ENCODE results near the gene MTHFR. TPM values are rescaled to one million over a fixed set of nuclear protein-coding genes. Genes with fewer than 3 reads are reported as not detected.

Gene MTHFR
- total RNA-seq, 8 experiments from 2014 or later: 20.7 to 43.8 (median 31.3) TPM

DNA sequence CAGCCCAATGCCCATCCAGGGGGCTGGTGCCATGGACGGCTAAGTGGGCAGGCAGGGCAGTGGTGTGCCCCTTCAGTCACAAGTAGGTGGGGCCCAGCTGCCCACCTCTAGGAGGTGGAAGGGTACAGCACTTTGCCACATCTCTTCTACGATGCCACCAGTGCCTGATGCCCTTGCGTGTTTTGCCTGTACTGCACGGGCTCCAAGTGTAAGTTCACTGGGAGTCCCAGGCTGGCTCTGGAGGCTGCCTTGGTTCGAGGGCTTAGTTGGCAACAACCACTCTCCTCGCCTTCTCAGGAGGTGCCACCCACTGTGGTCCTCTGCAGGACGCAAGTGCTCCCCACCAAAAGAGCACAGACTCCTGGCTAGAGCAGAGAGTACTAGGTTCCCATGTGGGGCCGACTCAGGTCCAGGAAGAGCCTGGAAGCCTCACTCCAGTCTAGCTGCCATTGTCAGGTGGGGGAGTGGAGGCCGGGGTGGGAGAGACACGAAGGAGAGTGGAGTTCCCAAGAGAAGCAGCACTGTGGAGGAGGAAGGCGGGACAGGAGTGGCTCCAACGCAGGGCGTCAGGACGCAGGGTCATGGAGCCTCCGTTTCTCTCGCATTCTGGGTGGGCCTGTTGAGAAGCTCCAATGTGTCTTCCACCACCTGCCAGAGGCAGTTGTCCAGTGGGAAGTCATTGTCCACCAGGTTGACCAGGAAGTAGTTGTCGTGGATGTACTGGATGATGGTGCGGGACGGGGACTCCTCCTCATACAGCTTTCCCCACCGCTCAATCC is 15.5 kb downstream of the MTHFR start:
- 51 to 100% (median 83%) methylated on average over 1 to 14 of the region's 20 CpGs; no CpG with 5 or more reads in 3 of the 10 experiments for WGBS, 10 experiments
- H3K27ac ChIP-seq: peak overlapping the region in 1 of 2 donors; percentile 66

DNA sequence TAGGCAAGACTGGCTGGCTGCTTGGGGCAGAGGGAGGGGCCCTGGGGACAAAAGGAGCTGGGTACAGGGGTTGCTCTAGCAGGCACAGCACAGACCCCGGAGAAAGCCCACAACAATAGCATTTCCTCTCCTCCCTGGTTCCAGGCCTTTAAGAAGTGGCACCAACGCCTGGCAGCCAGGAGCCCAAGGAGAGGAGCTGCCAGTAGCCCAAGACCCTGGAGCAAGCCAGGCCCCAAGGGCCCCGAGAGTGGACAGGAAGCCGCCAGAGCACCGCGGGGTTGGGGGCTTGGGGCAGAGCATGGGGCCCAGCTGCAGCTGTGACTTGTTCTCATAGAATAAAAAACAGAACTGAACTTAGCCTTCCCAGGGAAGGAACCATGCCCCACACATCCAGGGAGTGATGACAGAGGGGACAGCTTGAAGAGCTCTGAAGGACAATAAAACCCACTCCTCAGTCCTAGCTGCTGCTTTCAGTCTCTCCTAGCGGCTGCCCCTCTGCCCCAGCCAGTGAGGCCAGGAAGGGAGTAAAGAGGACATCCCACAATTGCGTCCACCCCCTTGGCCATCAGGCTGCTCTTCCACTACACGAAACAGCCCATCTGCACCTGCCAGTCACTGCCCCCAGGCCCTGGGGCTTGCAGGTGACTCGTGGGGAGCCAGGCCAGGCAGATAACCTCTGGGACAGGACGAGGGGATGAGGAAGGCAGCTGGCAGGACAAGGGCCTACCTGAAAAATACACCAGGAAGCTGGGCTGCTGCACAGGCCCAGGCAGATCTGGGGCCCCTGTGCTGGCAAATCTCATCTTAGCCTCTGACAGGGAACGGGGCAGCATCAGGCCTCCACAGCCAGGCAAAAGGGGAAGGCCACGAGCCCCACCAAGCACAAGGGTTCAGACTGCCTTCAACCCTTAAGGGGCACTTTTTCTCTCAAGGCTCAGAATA is 16.4 kb downstream of the MTHFR start:
- H3K4me3 ChIP-seq: no peak overlapping the region
- H3K27ac ChIP-seq: peak overlapping the region in 1 of 2 donors; percentile 66
- H3K4me1 ChIP-seq (replicated peaks in 1 of 2): peaks cover 23 to 46% of the 10 kb centered on the region in 2 donors
- 43 to 100% (median 70%) methylated on average over 1 to 3 of the region's 13 CpGs; no CpG with 5 or more reads in 5 of the 10 experiments for WGBS, 10 experiments
- ATAC-seq (replicated peaks in 6 of 8): peak in 2 of 8 experiments; percentile 0 to 1
- in situ Hi-C loops (cut with MboI; ENCODE audit: low pct_unique_long_range_greater_than_20kb in 2 of 9, low sequenced_read_pairs in 9 of 9, unreplicated experiment in 9 of 9): no loop called here

More for the DNA sequence above, 15.5 kb downstream of the MTHFR start:
- H3K4me3 ChIP-seq: no peak overlapping the region
- in situ Hi-C loops (cut with MboI; ENCODE audit: low pct_unique_long_range_greater_than_20kb in 2 of 9, low sequenced_read_pairs in 9 of 9, unreplicated experiment in 9 of 9): no loop called here
- peaks cover 17 to 37% of the 10 kb centered on the region in 2 donors for H3K4me1 ChIP-seq (replicated peaks in 1 of 2)
- peak in 3 of 8 experiments; percentile 1 to 3 (median 2) for ATAC-seq (replicated peaks in 6 of 8)

DNA sequence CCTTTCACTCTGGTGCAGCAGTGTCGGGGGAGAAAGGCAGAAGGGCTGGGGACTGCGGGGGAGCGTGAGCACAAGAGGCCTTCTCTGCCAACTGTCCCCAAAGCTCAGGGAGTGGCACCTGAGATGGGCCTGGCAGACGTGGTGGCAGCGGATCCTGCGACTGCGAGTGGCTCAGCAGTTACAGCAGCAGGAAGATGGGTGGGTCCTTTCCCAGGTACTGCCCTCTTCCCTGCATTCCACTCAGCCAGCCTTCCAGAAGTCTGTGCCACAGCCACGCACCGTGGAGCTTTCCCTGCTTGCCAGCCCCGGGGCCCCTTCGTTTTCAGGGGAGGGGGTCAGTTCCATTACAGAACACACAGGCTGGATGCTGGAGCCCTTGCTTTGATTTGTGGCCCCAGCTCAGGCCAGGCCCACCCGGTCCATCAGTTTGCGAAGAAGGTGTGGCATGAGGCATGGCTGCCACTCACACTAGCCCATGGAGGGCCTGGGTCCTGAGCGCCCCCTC is 17.2 kb downstream of the MTHFR start:
- ATAC-seq (replicated peaks in 6 of 8): peak in 1 of 8 experiments; percentile 7
- peak overlapping the region in 1 of 2 donors; percentile 66 for H3K27ac ChIP-seq
- peaks cover 23 to 50% of the 10 kb centered on the region in 2 donors for H3K4me1 ChIP-seq (replicated peaks in 1 of 2)
- in situ Hi-C loops (cut with MboI; ENCODE audit: low pct_unique_long_range_greater_than_20kb in 2 of 9, low sequenced_read_pairs in 9 of 9, unreplicated experiment in 9 of 9): no loop called here
- H3K4me3 ChIP-seq: no peak overlapping the region
- WGBS, 10 experiments: 53 to 100% (median 80%) methylated on average over 1 to 2 of the region's 14 CpGs; no CpG with 5 or more reads in 7 of the 10 experiments

DNA sequence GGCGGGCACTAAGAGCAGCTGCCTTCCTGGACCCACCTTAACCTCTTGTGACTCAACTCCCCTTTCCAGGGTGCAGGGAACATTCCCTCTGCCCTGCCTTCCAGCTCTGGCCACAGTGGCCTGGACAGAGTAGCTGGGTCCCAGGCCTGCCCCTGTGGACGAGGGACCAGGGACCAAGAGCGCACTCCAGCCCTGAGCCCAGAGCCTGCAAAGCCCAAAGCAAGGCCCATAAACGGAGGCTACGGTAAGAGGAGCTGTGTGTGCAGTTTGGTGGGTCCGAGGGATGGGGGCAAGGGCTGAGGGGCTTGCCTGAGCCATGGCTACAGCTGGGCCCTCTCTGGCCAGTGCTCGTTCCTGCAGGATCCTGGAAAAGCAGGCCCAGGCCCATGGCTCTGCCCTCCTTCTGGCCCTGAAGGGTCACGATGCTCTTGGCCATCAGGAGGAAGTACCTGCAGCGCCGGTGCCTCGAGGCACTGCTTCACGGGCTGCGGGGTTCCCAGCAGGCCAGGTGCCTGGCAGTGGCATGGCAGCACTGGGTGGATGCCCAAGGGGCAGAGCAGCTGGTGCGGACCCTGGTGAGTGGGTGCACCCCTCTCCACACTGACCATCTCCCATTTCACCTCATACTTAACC is 17.8 kb downstream of the MTHFR start:
- WGBS, 10 experiments: 40 to 100% (median 91%) methylated on average over 1 to 12 of the region's 14 CpGs; no CpG with 5 or more reads in 4 of the 10 experiments
- peak overlapping the region in 1 of 2 donors; percentile 23 for H3K27ac ChIP-seq
- H3K4me3 ChIP-seq: no peak overlapping the region
- peak in 3 of 8 experiments; percentile 0 to 1 (median 0) for ATAC-seq (replicated peaks in 6 of 8)
- H3K4me1 ChIP-seq (replicated peaks in 1 of 2): peaks cover 23 to 50% of the 10 kb centered on the region in 2 donors
- in situ Hi-C loops (cut with MboI; ENCODE audit: low pct_unique_long_range_greater_than_20kb in 2 of 9, low sequenced_read_pairs in 9 of 9, unreplicated experiment in 9 of 9): no loop called here

DNA sequence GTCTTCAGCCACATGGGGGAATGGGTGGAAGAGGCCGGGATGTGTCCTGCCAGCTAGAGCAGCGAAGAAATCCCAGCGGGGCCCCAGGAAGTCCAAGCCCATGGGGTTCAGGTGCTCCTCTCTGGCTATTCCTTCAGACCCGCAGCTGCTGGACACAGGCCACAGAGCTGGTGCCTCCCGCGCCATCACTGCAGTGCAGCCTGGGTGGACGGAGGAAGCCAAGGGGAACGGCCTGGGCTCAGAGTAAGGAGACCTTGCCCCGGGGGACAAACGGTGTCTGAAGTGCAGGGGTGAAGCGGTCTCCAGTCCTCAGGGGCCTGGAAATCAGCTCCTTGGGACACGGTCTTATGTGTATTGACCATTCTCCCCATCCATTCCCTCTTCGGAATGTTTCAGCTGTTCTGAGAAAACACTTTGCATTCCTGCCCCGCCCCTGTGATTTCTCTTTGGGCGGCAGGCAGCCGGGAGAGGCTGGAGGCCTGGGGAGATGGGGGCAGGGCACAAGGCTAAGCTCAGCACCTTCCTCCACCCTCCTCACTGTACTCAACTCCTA is 18.4 kb downstream of the MTHFR start:
- no peak overlapping the region for H3K4me3 ChIP-seq
- H3K27ac ChIP-seq: peak overlapping the region in 1 of 2 donors; percentile 31
- 0 to 80% (median 29%) methylated on average over 1 to 5 of the region's 16 CpGs; no CpG with 5 or more reads in 4 of the 10 experiments for WGBS, 10 experiments
- peaks cover 23 to 50% of the 10 kb centered on the region in 2 donors for H3K4me1 ChIP-seq (replicated peaks in 1 of 2)
- in situ Hi-C loops (cut with MboI; ENCODE audit: low pct_unique_long_range_greater_than_20kb in 2 of 9, low sequenced_read_pairs in 9 of 9, unreplicated experiment in 9 of 9): no loop called here
- ATAC-seq (replicated peaks in 6 of 8): peak; percentile 11 to 66 (median 30)

DNA sequence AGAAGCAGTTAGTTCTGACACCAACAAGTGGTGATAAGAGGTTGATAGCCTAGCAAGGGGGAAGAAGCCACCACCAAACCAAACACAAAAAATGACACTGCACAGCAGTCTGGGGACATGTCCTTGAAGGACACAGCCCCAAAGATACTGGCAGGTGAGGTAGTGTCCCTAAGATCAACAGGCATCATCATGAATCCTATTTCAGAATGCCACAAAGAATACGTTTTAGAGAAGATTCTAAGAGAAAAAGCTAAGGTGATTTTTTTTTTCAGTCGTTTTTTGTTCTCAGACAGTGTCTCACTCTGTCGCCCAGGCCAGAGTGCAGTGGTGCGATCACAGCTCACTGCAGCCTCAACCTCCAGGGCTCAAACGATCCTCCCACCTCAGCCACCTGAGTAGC is 19.6 kb downstream of the MTHFR start:
- in situ Hi-C loops (cut with MboI; ENCODE audit: low pct_unique_long_range_greater_than_20kb in 2 of 9, low sequenced_read_pairs in 9 of 9, unreplicated experiment in 9 of 9): no loop called here
- no peak for ATAC-seq (replicated peaks in 6 of 8)
- Histone ChIP-seq H3K4me1 (replicated peaks in 1 of 2) (peaks cover 23 to 50% of the 10 kb centered on the region in 2 donors), H3K4me3 (no peak overlapping the region), H3K27ac (no peak overlapping the region)
- WGBS, 10 experiments: 20 to 81% (median 52%) methylated on average over 2 to 5 of the region's 5 CpGs; no CpG with 5 or more reads in 2 of the 10 experiments

DNA sequence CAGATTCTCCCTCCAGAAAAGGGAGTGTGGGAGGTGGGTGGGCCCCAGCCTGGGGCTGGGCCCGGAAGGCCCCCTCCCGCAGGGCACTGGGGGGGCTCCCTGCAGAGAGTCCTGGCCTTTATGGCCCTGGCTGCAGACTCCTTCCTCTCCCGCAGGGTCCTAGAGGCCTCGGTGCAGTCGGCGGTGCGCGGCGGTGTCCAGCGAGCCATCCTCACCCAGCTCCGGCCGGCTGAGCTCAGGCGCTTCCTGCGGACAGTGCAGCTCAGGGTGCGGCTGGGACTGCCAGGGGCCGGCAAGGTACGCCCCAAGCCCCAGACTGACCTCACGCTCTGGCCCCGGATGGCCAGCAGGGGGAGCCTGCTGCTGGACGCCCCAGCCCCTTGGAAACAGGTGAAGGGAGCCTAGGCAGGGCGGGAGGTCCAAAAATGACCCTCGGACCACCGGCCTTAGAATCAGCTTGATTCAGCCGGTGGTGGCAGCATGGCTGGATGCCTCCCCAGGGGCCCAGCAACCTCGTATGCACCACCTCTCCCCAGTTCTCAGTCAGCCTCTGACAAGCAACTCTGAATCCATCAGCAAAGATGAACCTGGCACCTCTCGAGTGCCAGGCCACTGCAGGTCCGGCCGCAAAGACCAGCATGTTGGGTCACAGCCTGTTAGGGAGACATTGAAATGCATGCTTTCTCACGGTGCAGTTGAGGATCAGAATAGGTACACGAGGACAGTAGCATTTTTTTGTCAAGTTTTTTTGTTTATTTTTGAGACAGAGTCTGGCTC is 20.6 kb downstream of the MTHFR start:
- in situ Hi-C loops (cut with MboI; ENCODE audit: low pct_unique_long_range_greater_than_20kb in 2 of 9, low sequenced_read_pairs in 9 of 9, unreplicated experiment in 9 of 9): no loop called here
- WGBS, 10 experiments: 0 to 62% (median 57%) methylated on average over 1 to 11 of the region's 30 CpGs; no CpG with 5 or more reads in 4 of the 10 experiments

DNA sequence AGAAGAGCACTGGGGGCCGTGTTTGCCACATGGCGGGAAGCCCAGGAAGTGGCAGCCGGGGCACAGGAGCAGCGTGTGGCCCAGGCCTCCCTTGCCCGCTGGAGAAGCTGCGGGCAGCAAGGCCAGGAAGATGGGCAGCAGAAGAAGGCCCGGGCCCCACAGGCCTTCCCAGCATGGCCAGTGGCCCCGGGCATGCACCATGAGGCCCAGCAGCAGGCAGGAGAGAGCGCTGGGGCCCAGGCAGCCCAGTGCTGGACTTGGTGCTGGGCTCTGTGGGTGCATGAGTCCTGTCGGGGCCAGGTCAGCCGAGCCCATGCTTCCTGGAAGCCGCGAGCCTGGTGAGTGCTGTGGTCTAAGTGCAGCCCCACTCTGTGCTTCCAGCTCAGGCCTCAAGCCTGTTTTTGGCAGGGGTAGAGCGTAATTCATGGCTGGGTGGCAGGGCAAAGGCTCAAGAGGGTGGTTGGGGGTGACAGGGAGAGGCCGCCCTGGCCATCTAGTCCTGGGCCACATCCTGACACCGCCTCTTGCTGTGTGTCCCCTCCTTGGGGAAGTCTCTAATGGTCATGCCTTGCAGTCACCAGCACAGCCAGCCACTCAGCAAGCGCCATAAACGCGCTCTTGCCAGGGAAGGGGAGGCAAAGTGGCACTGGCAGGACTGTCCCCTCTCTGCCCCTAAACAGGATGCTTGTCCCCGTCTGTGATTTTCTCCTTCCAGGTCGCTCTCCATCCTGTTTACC is 21.3 kb downstream of the MTHFR start:
- no peak overlapping the region for H3K27ac ChIP-seq
- in situ Hi-C loops (cut with MboI; ENCODE audit: low pct_unique_long_range_greater_than_20kb in 2 of 9, low sequenced_read_pairs in 9 of 9, unreplicated experiment in 9 of 9): no loop called here
- 24 to 100% (median 80%) methylated on average over 2 to 15 of the region's 21 CpGs; no CpG with 5 or more reads in 4 of the 10 experiments for WGBS, 10 experiments
- peaks cover 23 to 44% of the 10 kb centered on the region in 2 donors for H3K4me1 ChIP-seq (replicated peaks in 1 of 2)
- H3K4me3 ChIP-seq: no peak overlapping the region
- peak in 2 of 8 experiments; percentile 0 to 31 for ATAC-seq (replicated peaks in 6 of 8)

More for the DNA sequence above, 20.6 kb downstream of the MTHFR start:
- peaks cover 23 to 50% of the 10 kb centered on the region in 2 donors for H3K4me1 ChIP-seq (replicated peaks in 1 of 2)
- no peak overlapping the region for H3K27ac ChIP-seq
- peak overlapping the region in 1 of 5 donors; percentile 1 for H3K4me3 ChIP-seq
- peak; percentile 49 to 85 (median 79) for ATAC-seq (replicated peaks in 6 of 8)

DNA sequence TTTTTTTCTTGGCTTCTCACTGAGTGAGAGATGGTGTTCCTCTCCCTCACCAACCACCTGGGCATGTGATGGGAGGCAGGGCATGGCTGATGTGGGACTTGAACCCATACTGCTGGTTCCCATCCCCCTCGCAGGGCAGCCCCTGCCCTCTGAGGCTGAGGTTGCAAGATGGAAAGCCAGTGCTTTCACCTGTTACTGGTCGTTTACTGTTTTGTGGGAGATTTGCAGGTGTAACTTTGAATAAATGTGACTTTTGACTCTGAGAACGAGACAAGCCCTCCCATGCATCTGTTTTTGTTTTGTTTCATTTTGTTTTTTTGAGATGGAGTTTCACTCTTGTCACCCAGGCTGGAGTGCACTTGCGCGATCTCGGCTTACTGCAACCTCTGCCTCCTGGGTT is 22.2 kb downstream of the MTHFR start:
- H3K4me1 ChIP-seq (replicated peaks in 1 of 2): peaks cover 17 to 35% of the 10 kb centered on the region in 2 donors
- no peak for ATAC-seq (replicated peaks in 6 of 8)
- 57 to 94% (median 88%) methylated on average over 1 to 6 of the region's 6 CpGs; no CpG with 5 or more reads in 2 of the 10 experiments for WGBS, 10 experiments
- H3K4me3 ChIP-seq: no peak overlapping the region
- no peak overlapping the region for H3K27ac ChIP-seq
- in situ Hi-C loops (cut with MboI; ENCODE audit: low pct_unique_long_range_greater_than_20kb in 2 of 9, low sequenced_read_pairs in 9 of 9, unreplicated experiment in 9 of 9): no loop called here

DNA sequence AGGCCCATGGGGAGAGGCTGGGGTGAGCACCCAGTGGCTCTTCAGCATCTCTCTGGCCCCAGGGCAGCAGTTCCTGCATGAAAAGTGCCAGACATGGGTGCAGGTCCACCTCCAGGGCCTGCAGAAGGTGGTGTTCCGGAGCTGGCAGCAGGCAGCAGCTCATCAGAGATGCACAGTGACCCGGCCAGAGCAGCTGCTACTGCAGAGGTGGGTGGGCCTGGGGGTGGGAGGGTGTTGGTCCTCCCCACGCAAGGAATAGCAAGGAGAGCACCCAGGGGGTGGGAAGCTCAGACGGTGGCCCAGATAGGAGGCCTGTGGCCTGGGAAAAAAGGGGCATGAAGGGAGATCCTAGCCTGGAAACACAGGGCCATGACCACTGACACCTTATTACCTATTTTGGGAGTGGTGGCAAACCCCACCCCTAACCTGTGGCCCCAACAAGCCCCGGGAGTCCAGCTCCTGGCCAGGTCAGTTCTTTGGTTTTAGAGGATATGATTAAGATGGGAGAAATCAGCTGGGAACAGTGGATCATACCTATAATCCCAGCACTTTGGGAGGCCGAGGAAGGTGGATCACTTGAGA is 23.5 kb downstream of the MTHFR start:
- ATAC-seq (replicated peaks in 6 of 8): no peak
- H3K27ac ChIP-seq: no peak overlapping the region
- in situ Hi-C loops (cut with MboI; ENCODE audit: low pct_unique_long_range_greater_than_20kb in 2 of 9, low sequenced_read_pairs in 9 of 9, unreplicated experiment in 9 of 9): no loop called here
- no peak overlapping the region for H3K4me3 ChIP-seq
- WGBS, 10 experiments: 73 to 75% methylated on average over 2 to 3 of the region's 6 CpGs; no CpG with 5 or more reads in 8 of the 10 experiments
- peaks cover 10 to 22% of the 10 kb centered on the region in 2 donors for H3K4me1 ChIP-seq (replicated peaks in 1 of 2)

DNA sequence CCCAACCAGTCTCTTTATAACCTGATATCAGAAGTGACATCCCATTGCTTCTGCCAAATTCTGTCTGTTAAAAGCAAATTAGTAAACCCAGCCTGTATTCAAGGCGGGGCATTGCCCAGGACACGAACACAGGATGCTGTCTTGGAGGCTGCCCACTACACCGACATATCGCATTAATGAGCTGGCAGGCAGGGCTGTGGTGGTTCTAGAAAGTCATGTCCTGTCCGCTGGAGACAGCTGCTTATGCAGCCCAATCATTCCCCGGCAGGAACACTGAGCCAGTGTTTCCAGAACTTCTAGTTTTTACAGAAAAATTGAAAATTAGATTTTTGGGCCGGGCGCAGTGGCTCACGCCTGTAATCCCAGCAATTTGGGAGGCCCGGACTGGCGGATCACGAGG is 24.5 kb downstream of the MTHFR start:
- H3K4me1 ChIP-seq (replicated peaks in 1 of 2): peaks cover 6 to 13% of the 10 kb centered on the region in 2 donors
- H3K4me3 ChIP-seq: no peak overlapping the region
- in situ Hi-C loops (cut with MboI; ENCODE audit: low pct_unique_long_range_greater_than_20kb in 2 of 9, low sequenced_read_pairs in 9 of 9, unreplicated experiment in 9 of 9): no loop called here
- WGBS, 10 experiments: 62 to 100% (median 96%) methylated on average over 1 to 10 of the region's 12 CpGs; no CpG with 5 or more reads in 4 of the 10 experiments
- H3K27ac ChIP-seq: no peak overlapping the region
- ATAC-seq (replicated peaks in 6 of 8): no peak
